Right lobe of liver (tissue), 6 donors: ENCODE data around the gene RIC1. TPM values are rescaled to one million over a fixed set of nuclear protein-coding genes. Genes with fewer than 3 reads are reported as not detected.
"Not testable (repeated sequence)": the region's sequence is repeated elsewhere in the genome, so short reads cannot be mapped to it uniquely, and the experiment has no call there.

ENCODE experiments used
- ATAC-seq, 4 donors: fragments of 200-7000 bp; cut with Tn5 transposase; one replicate each; pipeline ENCODE4 v1.9.1; 2020; ENCODE audit warnings: mild to moderate bottlenecking in 4 of 4, moderate library complexity in 4 of 4
- DNase-seq, 3 donors: peaks; one replicate each; pipeline ENCODE4 v3.0.0-alpha.2; 2020
- H3K27ac ChIP-seq, 3 donors: fragments of 200-600 bp; one replicate each; pipeline ENCODE4 v1.8.0; 2022
- H3K27me3 ChIP-seq, 2 donors: fragments of 200-600 bp; one replicate each; pipeline ENCODE4 v1.8.0; 2022
- H3K36me3 ChIP-seq, 4 donors: fragments of 200-600 bp; sonication (generic) in 1 of 4; one replicate each; pipeline versions ENCODE4 v1.5.1 to v1.8.0; 2017 to 2022; ENCODE audit warnings: control low read depth in 1 of 4
- H3K4me1 ChIP-seq, 4 donors: fragments of 200-600 bp; sonication (generic) in 1 of 4; one replicate each; pipeline versions ENCODE4 v1.5.1 to v1.8.0; 2017 to 2022; ENCODE audit warnings: control low read depth in 1 of 4
- H3K4me3 ChIP-seq, 3 donors: fragments of 200-600 bp; one replicate each; pipeline ENCODE4 v1.8.0; 2022
- H3K9me3 ChIP-seq, 4 donors: fragments of 200-600 bp; sonication (generic) in 1 of 4; one replicate each; pipeline versions ENCODE4 v1.5.1 to v1.8.0; 2017 to 2022; ENCODE audit warnings: control low read depth in 1 of 4
- POLR2A ChIP-seq: fragments of 450-650 bp; IDR thresholded peaks from one replicate; pipeline ENCODE4 v1.6.1; 2017; ENCODE audit warnings: antibody characterized with exemption, mild to moderate bottlenecking
- WGBS: methylation state at CpG from one replicate; pipeline ENCODE4 v1.1.6; 2018; ENCODE audit warnings: low coverage, low lambda C conversion rate; ENCODE audit not compliant: insufficient coverage; ENCODE audit errors: missing lambda C conversion rate; 5-methylcytosine and 5-hydroxymethylcytosine counted together
- intact Hi-C, 2 donors: fragments of 100-400 bp; cut with DNase I; formaldehyde crosslinking; loops; one replicate each; pipeline versions ENCODE4 v1.11.2 to v1.14.1; 2022
- total RNA-seq, 6 experiments: library from RNA; depleted of rRNA in 2 of 6; stranded (reverse); fragments of >200 nt in 2 of 6; fragmentation: NEBNext Ultra II Directional in 3 of 6; extraction: Animal tissue kit (Norgen Biotek cat#: 25700) in 3 of 6; gene quantifications; one replicate each; pipeline versions ENCODE4 v1.1.0 to v1.2.4, GENCODE V29; 2016 to 2023
- TF ChIP-seq, protein P1 (sequence below), 4 donors: fragments of 200-600 bp in 3 of 4; fragments of 450-650 bp in 1 of 4; IDR thresholded peaks; one replicate each; pipeline versions ENCODE4 v1.5.1 to v1.8.0; 2016 to 2022; ENCODE audit warnings: antibody characterized with exemption in 4 of 4, mild to moderate bottlenecking in 2 of 4
- donor health status: DM: no; HTN: yes; CAD: no.
- donor health status: DM: no; HTN: no; CAD: no.
- donor health status: DM: no; HTN: no; CAD: no.
- donor health status: DM: no; HTN: yes; CAD: no.
- donor health status: DM: no; HTN: yes; CAD: no.

RIC1 gene
- total RNA-seq, 6 experiments from 2014 or later, result 9.7 to 18.4 (median 10.5) TPM

DNA sequence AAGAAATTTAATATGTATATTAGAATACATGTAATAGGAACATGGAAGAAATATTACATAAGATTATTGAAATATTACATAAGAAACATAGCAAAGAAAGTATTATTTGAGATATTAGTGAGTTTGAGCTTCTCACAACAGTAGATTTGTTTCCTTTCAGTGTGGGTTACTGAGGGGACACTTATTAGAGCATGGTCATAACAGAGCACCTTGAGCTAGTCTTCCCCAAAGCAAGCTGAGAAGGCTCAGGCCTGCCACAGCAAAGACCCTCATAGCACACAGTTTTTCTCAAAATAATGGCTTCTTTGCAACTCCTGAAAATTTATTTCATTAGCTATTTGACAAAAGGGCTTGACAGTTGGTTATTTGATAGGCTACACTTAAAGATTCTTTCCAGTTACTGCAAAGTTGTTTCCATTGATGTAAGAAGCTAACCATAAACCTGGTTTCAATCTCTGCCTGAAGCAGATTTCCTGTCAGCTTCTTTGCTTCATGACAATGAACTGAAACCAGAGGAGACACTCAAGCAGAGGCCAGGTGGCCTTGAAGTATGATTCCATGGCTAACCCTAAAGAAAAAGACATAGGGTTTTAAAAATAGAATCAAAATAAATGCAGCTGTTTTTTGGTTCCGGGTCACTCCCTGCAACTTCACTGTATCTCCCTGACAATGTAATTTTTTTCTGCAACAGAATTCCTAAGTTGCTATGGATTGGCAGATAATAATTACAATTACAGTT lies 135.4 kb downstream of the RIC1 start:
- H3K27ac ChIP-seq, result no peak overlapping the region
- no peaks in the 10 kb centered on the region for H3K4me1 ChIP-seq
- no peak overlapping the region for H3K4me3 ChIP-seq
- intact Hi-C loops, result no loop called here
- no peaks in the 10 kb centered on the region for H3K27me3 ChIP-seq
- WGBS, result 90% methylated on average over 1 of the region's 1 CpG
- no peaks in the 10 kb centered on the region for H3K9me3 ChIP-seq
- no peak for TF ChIP-seq POLR2A
- ATAC-seq, result no peak
- DNase-seq, result no peak
- peaks cover 0 to 57% (median 2%) of the 10 kb centered on the region in 4 donors for H3K36me3 ChIP-seq

DNA sequence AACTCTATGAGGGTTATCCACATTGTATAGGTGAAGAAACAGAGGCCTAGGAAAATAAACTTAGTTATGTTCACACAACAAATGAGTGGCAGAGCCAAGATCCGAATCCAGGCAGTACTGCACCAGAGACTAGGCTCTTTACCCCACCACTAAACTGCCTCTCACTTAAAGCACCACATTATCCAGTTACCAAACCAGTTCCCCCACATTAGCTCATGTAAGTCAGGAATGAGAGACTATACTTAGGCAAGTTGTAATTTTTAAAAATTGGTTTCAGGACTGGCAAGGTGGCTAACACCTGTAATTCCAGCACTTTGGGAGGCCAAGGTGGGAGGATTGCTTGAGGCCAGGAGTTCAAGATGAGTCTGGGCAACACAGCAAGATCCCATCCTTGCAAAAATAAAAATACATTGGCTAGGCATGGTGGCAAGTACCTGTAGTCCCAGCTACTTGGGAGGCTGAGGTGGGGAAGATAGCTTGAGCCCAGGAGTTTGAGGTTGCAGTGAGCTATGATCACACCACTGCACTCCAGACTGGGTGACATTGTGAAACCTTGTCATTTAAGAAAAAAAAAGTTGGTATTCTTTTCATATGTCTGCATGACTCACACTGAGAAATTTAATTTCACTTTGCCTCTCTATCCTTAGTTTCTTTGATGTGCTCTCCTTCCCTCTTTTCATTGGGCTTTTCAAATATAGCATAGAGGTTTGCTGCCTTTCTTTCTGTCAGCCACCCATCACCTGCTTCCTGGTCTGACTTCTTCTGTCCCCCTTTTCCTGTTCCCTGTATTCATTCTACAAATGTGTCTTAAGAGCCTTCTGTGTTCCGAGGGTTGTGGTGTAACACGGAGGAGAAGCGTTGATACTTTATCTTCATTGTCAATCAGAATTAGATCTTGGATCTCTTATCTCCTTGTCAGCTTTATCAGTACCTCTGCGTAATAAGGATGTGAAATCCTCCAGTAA lies 139.3 kb downstream of the RIC1 start:
- Histone ChIP-seq H3K9me3 (no peaks in the 10 kb centered on the region), H3K27me3 (no peaks in the 10 kb centered on the region), H3K4me1 (no peaks in the 10 kb centered on the region), H3K27ac (no peak overlapping the region), H3K36me3 (peaks cover 0 to 63% (median 5%) of the 10 kb centered on the region in 4 donors), H3K4me3 (no peak overlapping the region)
- no peak for ATAC-seq
- no peak for DNase-seq
- WGBS, result 94% methylated on average over 5 of the region's 5 CpGs
- no peak for TF ChIP-seq POLR2A
- TF ChIP-seq, protein P1, sequence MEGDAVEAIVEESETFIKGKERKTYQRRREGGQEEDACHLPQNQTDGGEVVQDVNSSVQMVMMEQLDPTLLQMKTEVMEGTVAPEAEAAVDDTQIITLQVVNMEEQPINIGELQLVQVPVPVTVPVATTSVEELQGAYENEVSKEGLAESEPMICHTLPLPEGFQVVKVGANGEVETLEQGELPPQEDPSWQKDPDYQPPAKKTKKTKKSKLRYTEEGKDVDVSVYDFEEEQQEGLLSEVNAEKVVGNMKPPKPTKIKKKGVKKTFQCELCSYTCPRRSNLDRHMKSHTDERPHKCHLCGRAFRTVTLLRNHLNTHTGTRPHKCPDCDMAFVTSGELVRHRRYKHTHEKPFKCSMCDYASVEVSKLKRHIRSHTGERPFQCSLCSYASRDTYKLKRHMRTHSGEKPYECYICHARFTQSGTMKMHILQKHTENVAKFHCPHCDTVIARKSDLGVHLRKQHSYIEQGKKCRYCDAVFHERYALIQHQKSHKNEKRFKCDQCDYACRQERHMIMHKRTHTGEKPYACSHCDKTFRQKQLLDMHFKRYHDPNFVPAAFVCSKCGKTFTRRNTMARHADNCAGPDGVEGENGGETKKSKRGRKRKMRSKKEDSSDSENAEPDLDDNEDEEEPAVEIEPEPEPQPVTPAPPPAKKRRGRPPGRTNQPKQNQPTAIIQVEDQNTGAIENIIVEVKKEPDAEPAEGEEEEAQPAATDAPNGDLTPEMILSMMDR (IDR thresholded peaks at IDR 0.05), result no peak
- intact Hi-C loops, result no loop called here

DNA sequence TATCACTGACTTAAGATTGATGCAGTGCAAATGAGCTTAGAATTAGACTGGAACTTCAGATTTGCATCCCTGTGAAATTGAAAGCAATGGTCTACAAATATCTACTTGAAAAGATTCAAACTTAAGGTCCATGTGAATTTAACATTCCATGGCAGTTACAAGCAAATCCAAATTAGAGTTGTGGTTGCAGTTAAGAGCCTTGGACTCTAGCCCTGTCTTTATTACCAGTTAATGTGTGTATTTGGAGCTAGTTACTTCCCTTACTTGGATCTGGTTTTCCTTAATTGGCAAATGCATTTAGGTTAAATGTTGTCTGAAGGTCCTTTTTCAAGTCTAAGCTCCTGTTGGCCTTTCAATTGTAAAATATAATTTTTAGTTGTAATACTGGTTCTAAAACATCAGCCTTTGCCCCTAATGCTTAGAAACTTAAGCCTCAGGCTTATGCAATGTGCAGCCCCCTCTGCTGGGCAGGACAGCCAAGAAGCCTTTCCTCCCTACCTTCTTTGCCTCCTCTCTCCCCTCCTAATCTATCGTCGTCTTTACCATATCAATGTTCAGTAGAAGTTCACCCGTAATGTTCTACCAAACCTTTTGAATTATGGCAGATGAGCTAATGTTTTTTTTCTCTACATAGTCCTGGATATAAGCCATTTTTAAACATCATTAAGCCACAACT lies 144.6 kb downstream of the RIC1 start:
- no peaks in the 10 kb centered on the region for H3K4me1 ChIP-seq
- H3K4me3 ChIP-seq, result no peak overlapping the region
- TF ChIP-seq, protein P1 (IDR thresholded peaks at IDR 0.05), result no peak
- TF ChIP-seq POLR2A, result no peak
- WGBS, result 89% methylated on average over 3 of the region's 3 CpGs
- H3K27me3 ChIP-seq, result no peaks in the 10 kb centered on the region
- DNase-seq, result no peak
- intact Hi-C loops, result no loop called here
- ATAC-seq, result no peak
- no peak overlapping the region for H3K27ac ChIP-seq
- H3K9me3 ChIP-seq, result no peaks in the 10 kb centered on the region
- H3K36me3 ChIP-seq, result peaks cover 0 to 38% (median 14%) of the 10 kb centered on the region in 4 donors

DNA sequence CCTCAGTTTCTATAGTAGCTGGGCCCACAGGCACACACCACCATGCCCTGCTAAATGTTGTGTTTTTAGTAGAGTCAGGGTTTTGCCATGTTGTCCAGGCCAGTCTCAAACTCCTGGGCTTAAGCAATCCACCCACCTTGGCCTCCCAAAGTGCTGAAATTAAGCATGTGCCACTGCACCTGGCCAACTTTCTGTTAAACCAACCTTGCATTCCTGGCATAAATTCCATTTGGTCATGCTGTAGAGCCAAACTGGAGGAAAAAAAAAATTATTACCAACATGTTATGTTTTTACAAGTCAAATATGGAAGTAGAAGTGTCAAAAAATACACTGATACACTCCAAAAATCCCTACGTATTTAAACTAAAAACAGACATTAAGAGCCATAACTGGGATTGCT lies 149.9 kb downstream of the RIC1 start:
- TF ChIP-seq, protein P1 (IDR thresholded peaks at IDR 0.05), result no peak
- no peak for TF ChIP-seq POLR2A
- Histone ChIP-seq H3K27ac (no peak overlapping the region), H3K4me3 (no peak overlapping the region), H3K27me3 (no peaks in the 10 kb centered on the region), H3K9me3 (no peaks in the 10 kb centered on the region), H3K4me1 (peaks cover 0 to 10% (median 0%) of the 10 kb centered on the region in 4 donors), H3K36me3 (peaks cover 0 to 15% (median 11%) of the 10 kb centered on the region in 4 donors)
- intact Hi-C loops, result no loop called here
- no peak for DNase-seq
- ATAC-seq, result no peak
- WGBS, result 100% methylated on average over 1 of the region's 1 CpG

DNA sequence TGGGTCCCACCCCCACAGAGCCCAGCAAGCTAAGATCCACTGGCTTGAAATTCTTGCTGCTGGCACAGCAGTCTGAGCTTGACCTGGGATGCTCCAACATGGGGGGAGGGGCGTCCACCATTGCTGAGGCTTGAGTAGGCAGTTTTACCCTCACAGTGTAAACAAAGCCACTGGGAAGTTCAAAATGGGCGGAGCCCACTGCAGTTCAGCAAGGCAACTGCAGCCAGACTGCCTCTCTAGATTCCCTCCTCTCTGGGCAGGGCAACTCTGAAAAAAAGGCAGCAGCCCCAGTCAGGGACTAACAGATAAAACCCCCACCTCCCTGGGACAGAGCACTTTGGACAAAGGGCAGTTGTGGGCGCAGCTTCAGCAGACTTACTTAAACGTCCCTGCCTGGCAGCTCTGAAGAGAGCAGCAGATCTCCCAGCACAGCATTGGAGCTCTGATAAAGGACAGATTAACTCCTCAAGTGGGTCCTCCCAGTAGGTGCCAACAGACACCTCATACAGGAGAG lies 150.9 kb downstream of the RIC1 start:
- H3K4me3 ChIP-seq, intact Hi-C loops, H3K9me3 ChIP-seq, H3K27me3 ChIP-seq: not testable (repeated sequence)
- DNase-seq, result peak; percentile 32 to 87 (median 53)
- ATAC-seq, result peak in 2 of 4 donors; percentile 38 to 91
- WGBS, result 100% methylated on average over 1 of the region's 4 CpGs
- Histone ChIP-seq H3K36me3 (peaks cover 0 to 15% (median 5%) of the 10 kb centered on the region in 4 donors), H3K4me1 (peaks cover 0 to 10% (median 0%) of the 10 kb centered on the region in 4 donors), H3K27ac (peak overlapping the region in 1 of 3 donors; percentile 15)

DNA sequence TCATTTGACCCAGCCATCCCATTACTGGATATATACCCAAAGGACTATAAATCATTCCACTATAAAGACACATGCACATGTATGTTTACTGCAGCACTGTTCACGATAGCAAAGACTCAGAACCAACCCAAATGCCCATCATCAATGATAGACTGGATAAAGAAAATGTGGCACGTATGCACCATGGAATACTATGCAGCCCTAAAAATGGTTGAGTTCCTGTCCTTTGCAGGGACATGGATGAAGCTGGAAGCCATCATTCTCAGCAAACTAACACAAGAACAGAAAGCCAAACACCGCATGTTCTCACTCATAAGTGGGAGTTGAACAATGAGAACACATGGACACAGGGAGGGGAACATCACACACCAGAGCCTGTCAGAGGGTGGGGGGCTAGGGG lies 154.5 kb downstream of the RIC1 start:
- H3K4me1 ChIP-seq, result peaks cover 0 to 25% (median 0%) of the 10 kb centered on the region in 4 donors
- DNase-seq, H3K9me3 ChIP-seq, ATAC-seq, H3K4me3 ChIP-seq, intact Hi-C loops, H3K36me3 ChIP-seq, H3K27ac ChIP-seq, H3K27me3 ChIP-seq: not testable (repeated sequence)
- 100% methylated on average over 3 of the region's 3 CpGs for WGBS
